Fibroblast of lung (primary cell): ENCODE results near the gene TSGA10.

Source experiments
- EZH2 ChIP-seq: IDR thresholded peaks from 2 replicates; pipeline ENCODE4 v1.5.1; 2012; ENCODE audit warnings: low read length, control low read depth, mild to moderate bottlenecking; ENCODE audit errors: missing control alignments
- TF ChIP-seq, protein P1 (sequence below), 2 donors: IDR thresholded peaks in 1 of 2; conservative IDR thresholded peaks in 1 of 2; 1 replicate in 1 of 2; 2 replicates in 1 of 2; pipeline ENCODE4 v1.5.1; 2011 to 2012; ENCODE audit warnings: low read length in 2 of 2, control low read depth in 1 of 2, inconsistent platforms in 1 of 2, low read depth in 1 of 2, mild to moderate bottlenecking in 1 of 2

DNA sequence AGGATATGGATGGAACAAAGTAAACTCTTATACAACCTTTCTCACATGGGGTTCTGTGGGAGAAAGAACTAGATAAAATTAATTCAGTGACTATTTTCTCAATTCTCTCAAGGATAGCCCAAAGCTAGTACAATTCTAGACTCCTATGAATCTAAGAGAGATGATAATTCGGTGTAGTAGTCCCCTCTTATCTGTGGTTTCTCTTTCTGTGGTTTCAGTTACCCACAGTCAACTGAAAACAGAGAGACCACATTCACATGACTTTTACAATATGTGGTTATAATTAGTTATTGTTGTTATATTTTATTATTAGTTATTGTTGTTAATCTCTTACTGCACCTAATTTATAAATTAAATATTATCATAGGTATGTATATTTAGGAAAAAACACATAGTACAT, 66.7 kb downstream of the TSGA10 start:
- no peak for TF ChIP-seq EZH2
- TF ChIP-seq, protein P1, sequence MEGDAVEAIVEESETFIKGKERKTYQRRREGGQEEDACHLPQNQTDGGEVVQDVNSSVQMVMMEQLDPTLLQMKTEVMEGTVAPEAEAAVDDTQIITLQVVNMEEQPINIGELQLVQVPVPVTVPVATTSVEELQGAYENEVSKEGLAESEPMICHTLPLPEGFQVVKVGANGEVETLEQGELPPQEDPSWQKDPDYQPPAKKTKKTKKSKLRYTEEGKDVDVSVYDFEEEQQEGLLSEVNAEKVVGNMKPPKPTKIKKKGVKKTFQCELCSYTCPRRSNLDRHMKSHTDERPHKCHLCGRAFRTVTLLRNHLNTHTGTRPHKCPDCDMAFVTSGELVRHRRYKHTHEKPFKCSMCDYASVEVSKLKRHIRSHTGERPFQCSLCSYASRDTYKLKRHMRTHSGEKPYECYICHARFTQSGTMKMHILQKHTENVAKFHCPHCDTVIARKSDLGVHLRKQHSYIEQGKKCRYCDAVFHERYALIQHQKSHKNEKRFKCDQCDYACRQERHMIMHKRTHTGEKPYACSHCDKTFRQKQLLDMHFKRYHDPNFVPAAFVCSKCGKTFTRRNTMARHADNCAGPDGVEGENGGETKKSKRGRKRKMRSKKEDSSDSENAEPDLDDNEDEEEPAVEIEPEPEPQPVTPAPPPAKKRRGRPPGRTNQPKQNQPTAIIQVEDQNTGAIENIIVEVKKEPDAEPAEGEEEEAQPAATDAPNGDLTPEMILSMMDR (conservative IDR thresholded peaks at IDR 0.05 in 1 of 2, IDR thresholded peaks at IDR 0.05 in 1 of 2; ENCODE audit: low read depth in 1 of 2, low read length in 2 of 2), result no peak
